Stomach (tissue), 9 donors: ENCODE measurements around the gene TRIM69. TPM values are rescaled to one million over a fixed set of nuclear protein-coding genes. Genes with fewer than 3 reads are reported as not detected.
A peak's percentile ranks its signal among the peaks of the same experiment; 100 is the strongest.
"Not testable (repeated sequence)": the region's sequence is repeated elsewhere in the genome, so short reads cannot be mapped to it uniquely, and the experiment has no call there.

Experiments
- DNase-seq, 2 donors: peaks; one replicate each; pipeline versions ENCODE4 v3.0.0 to v3.0.0-alpha.2; 2013 to 2019
- H3K27ac ChIP-seq, 5 donors: fragments of 200-600 bp in 4 of 5; sonication (generic) in 4 of 5; one replicate each; pipeline ENCODE4 v1.5.1; 2013 to 2019; ENCODE audit warnings: mild to moderate bottlenecking in 1 of 5, moderate library complexity in 1 of 5
- H3K27me3 ChIP-seq, 3 donors: fragments of 200-600 bp; sonication (generic); one replicate each; pipeline ENCODE4 v1.5.1; 2017 to 2019; ENCODE audit warnings: mixed run types in 1 of 3
- H3K36me3 ChIP-seq, 4 donors: fragments of 200-600 bp; sonication (generic); 1 replicate in 3 of 4; 2 replicates in 1 of 4; pipeline ENCODE4 v1.5.1; 2016 to 2019
- H3K4me1 ChIP-seq, 4 donors: fragments of 200-600 bp; sonication (generic); one replicate each; pipeline ENCODE4 v1.5.1; 2016 to 2019
- H3K4me3 ChIP-seq, 4 donors: fragments of 200-600 bp; sonication (generic) in 3 of 4; one replicate each; pipeline ENCODE4 v1.5.1; 2016 to 2019; ENCODE audit warnings: mild to moderate bottlenecking in 1 of 4
- H3K9me3 ChIP-seq, 4 donors: fragments of 200-600 bp; sonication (generic); one replicate each; pipeline ENCODE4 v1.5.1; 2016 to 2019
- CTCF ChIP-seq, 7 experiments: fragments of 450-650 bp in 4 of 7; fragments of 200-600 bp in 3 of 7; sonication (generic) in 3 of 7; IDR thresholded peaks; one replicate each; pipeline ENCODE4 v1.5.1; 2016 to 2019; ENCODE audit warnings: antibody characterized with exemption in 7 of 7, control low read depth in 2 of 7, mild to moderate bottlenecking in 1 of 7
- EP300 ChIP-seq: sonication (generic); formaldehyde crosslinking; IDR thresholded peaks from one replicate; pipeline ENCODE4 v1.6.1; 2017; ENCODE audit warnings: antibody characterized with exemption
- POLR2A ChIP-seq, 4 donors: fragments of 450-650 bp; IDR thresholded peaks; one replicate each; pipeline ENCODE4 v1.6.1; 2016; ENCODE audit warnings: antibody characterized with exemption in 4 of 4, control low read depth in 2 of 4, mild to moderate bottlenecking in 1 of 4, moderate library complexity in 1 of 4
- POLR2AphosphoS5 ChIP-seq, 3 donors: sonication (generic); formaldehyde crosslinking; IDR thresholded peaks; one replicate each; pipeline ENCODE4 v1.6.1; 2016; ENCODE audit warnings: antibody characterized with exemption in 3 of 3
- WGBS, 5 donors: extraction: QIAGEN DNeasy Blood & Tissue Kit in 3 of 5; methylation state at CpG; one replicate each; pipeline versions ENCODE4 v1.1.5 to v1.1.7; 2013 to 2018; 5-methylcytosine and 5-hydroxymethylcytosine counted together
- intact Hi-C: fragments of 100-400 bp; cut with DNase I; formaldehyde crosslinking; loops from one replicate; pipeline ENCODE4 v1.15.1; 2023; ENCODE audit warnings: low total_unique reads
- polyA plus RNA-seq, 3 donors: library from polyadenylated mRNA; stranded (reverse); fragments of 200-250 nt; gene quantifications; one replicate each; pipeline ENCODE4 v1.2.3, GENCODE V29; 2013
- total RNA-seq, 5 donors: library from RNA; depleted of rRNA; stranded (reverse); fragments of >200 nt; gene quantifications; one replicate each; pipeline versions ENCODE4 v1.1.0 to v1.2.3, GENCODE V29; 2014 to 2016
- donor health status: healthy with polysubstance abuse.
- donor health status: Bipolar disorder and iron deficiency.
- donor health status: healthy.

Gene TRIM69
- total and polyA plus RNA-seq, 8 donors: 0.58 to 43.8 (median 8.7) TPM

GRCh38 chr15:44763848-44764247 is 27.5 kb downstream of the TRIM69 start:
- Histone ChIP-seq H3K36me3 (no peaks in the 10 kb centered on the region), H3K27me3 (no peaks in the 10 kb centered on the region), H3K4me1 (no peaks in the 10 kb centered on the region), H3K27ac (no peak overlapping the region), H3K9me3 (no peaks in the 10 kb centered on the region), H3K4me3 (no peak overlapping the region)
- no peak for DNase-seq
- WGBS, 5 donors: 72 to 79% (median 74%) methylated on average over 3 of the region's 3 CpGs
- TF ChIP-seq POLR2A (IDR thresholded peaks at IDR 0.05): no peak
- no peak for TF ChIP-seq EP300
- no peak for TF ChIP-seq CTCF (IDR thresholded peaks at IDR 0.05)
- no peak for TF ChIP-seq POLR2AphosphoS5 (IDR thresholded peaks at IDR 0.05)
- intact Hi-C loops: no loop called here

- no peak for DNase-seq
- H3K36me3 ChIP-seq: no peaks in the 10 kb centered on the region
- WGBS, 5 donors: 27 to 38% (median 32%) methylated on average over 3 of the region's 3 CpGs
- no peaks in the 10 kb centered on the region for H3K4me1 ChIP-seq
- TF ChIP-seq EP300: no peak
- H3K27ac ChIP-seq: no peak overlapping the region
- H3K4me3 ChIP-seq: no peak overlapping the region
- H3K9me3 ChIP-seq: peaks cover 0 to under 1% (median 0%) of the 10 kb centered on the region in 4 donors
- H3K27me3 ChIP-seq: no peaks in the 10 kb centered on the region
- intact Hi-C loops: no loop called here
Measured at GRCh38 chr15:44765036-44765435, 28.7 kb downstream of the TRIM69 start.

GRCh38 chr15:44769521-44769920 is 33.2 kb downstream of the TRIM69 start:
- H3K27me3 ChIP-seq: no peaks in the 10 kb centered on the region
- no peak for TF ChIP-seq EP300
- no peak for TF ChIP-seq POLR2AphosphoS5 (IDR thresholded peaks at IDR 0.05)
- TF ChIP-seq CTCF (IDR thresholded peaks at IDR 0.05): no peak
- TF ChIP-seq POLR2A (IDR thresholded peaks at IDR 0.05): no peak
- no peak overlapping the region for H3K4me3 ChIP-seq
- 76 to 91% (median 82%) methylated on average over 5 of the region's 5 CpGs for WGBS, 5 donors
- DNase-seq: no peak
- no peak overlapping the region for H3K27ac ChIP-seq
- H3K4me1 ChIP-seq: no peaks in the 10 kb centered on the region
- peaks cover 0 to 18% (median 12%) of the 10 kb centered on the region in 4 donors for H3K9me3 ChIP-seq
- H3K36me3 ChIP-seq: no peaks in the 10 kb centered on the region
- intact Hi-C loops: no loop called here

GRCh38 chr15:44770715-44771114 is 34.4 kb downstream of the TRIM69 start:
- H3K27me3 ChIP-seq, DNase-seq, H3K4me3 ChIP-seq, H3K36me3 ChIP-seq, H3K4me1 ChIP-seq, intact Hi-C loops, H3K27ac ChIP-seq: not testable (repeated sequence)
- 73 to 86% (median 77%) methylated on average over 5 of the region's 5 CpGs for WGBS, 5 donors
- peaks cover 0 to 18% (median 12%) of the 10 kb centered on the region in 4 donors for H3K9me3 ChIP-seq

- Histone ChIP-seq H3K36me3 (no peaks in the 10 kb centered on the region), H3K9me3 (peaks cover 0 to 10% (median 4%) of the 10 kb centered on the region in 4 donors), H3K27ac (no peak overlapping the region), H3K4me1 (no peaks in the 10 kb centered on the region), H3K4me3 (no peak overlapping the region), H3K27me3 (no peaks in the 10 kb centered on the region)
- intact Hi-C loops: no loop called here
- no peak for TF ChIP-seq CTCF (IDR thresholded peaks at IDR 0.05)
- TF ChIP-seq EP300: no peak
- no peak for TF ChIP-seq POLR2AphosphoS5 (IDR thresholded peaks at IDR 0.05)
- TF ChIP-seq POLR2A (IDR thresholded peaks at IDR 0.05): no peak
- peak in 1 of 2 donors; percentile 70 for DNase-seq
- WGBS, 5 donors: 72 to 79% (median 78%) methylated on average over 4 of the region's 4 CpGs
Measured at GRCh38 chr15:44775953-44776352, 39.6 kb downstream of the TRIM69 start.
